Right lung (tissue), 5 donors: ENCODE measurements around the gene PKN2. TPM values are rescaled to one million over a fixed set of nuclear protein-coding genes. Genes with fewer than 3 reads are reported as not detected.
"Not testable (repeated sequence)": the region's sequence is repeated elsewhere in the genome, so short reads cannot be mapped to it uniquely, and the experiment has no call there.

Source experiments
- DNase-seq, 2 donors: peaks; one replicate each; pipeline ENCODE4 v3.0.0-alpha.2; 2013
- polyA plus RNA-seq, 5 donors: library from polyadenylated mRNA; unstranded; fragments of 120-200 nt; gene quantifications; one replicate each; pipeline versions ENCODE4 v1.2.1 to v1.2.3, GENCODE V29; 2013; ENCODE audit warnings: inconsistent platforms in 1 of 5, low replicate concordance in 1 of 5; ENCODE audit not compliant: insufficient read length in 5 of 5, insufficient read depth in 1 of 5

The PKN2 gene
- polyA plus RNA-seq, 5 donors: 78.1 to 131 (median 111) TPM

GRCh38 chr1:88877382-88877825 is 193.3 kb downstream of the PKN2 start:
- DNase-seq: no peak

- DNase-seq: no peak
Measured at GRCh38 chr1:88877911-88878310, 193.8 kb downstream of the PKN2 start.

GRCh38 chr1:88878731-88879130 is 194.7 kb downstream of the PKN2 start:
- DNase-seq: no peak

GRCh38 chr1:88880717-88881116 is 196.6 kb downstream of the PKN2 start:
- not testable (repeated sequence) for DNase-seq

GRCh38 chr1:88883156-88883555 is 199.1 kb downstream of the PKN2 start:
- DNase-seq: no peak

Other genes with a start within 250 kb of the PKN2 start
- gene GTF2B, start 207.3 kb downstream of the PKN2 start, polyA plus RNA-seq: 10 to 100 TPM; 41.6 to 46.7 (median 43.6) TPM